ENCODE data around the gene PSME1.

Gene PSME1

GRCh38 chr14:24172261-24172860 lies 36.4 kb downstream of the PSME1 start:
- no peak for DNase-seq (ENCODE audit: low spot score)

- DNase-seq (ENCODE audit: low spot score) = no peak
These were observed 36.9 kb downstream of the PSME1 start for GRCh38 chr14:24172871-24173281.

- no peak for DNase-seq (ENCODE audit: low spot score)
These were observed 40.6 kb downstream of the PSME1 start for GRCh38 chr14:24176599-24176998.

- no peak for DNase-seq (ENCODE audit: low spot score)
These were observed 41.2 kb downstream of the PSME1 start for GRCh38 chr14:24177041-24177825.

- no peak for DNase-seq (ENCODE audit: low spot score)
These were observed 41.9 kb downstream of the PSME1 start for GRCh38 chr14:24177891-24178290.

GRCh38 chr14:24178399-24179178 lies 42.6 kb downstream of the PSME1 start:
- DNase-seq (ENCODE audit: low spot score) = no peak

- DNase-seq (ENCODE audit: low spot score) = no peak
These were observed 43.4 kb downstream of the PSME1 start for GRCh38 chr14:24179294-24179960.

GRCh38 chr14:24179961-24180796 lies 44.2 kb downstream of the PSME1 start:
- DNase-seq (ENCODE audit: low spot score) = no peak

GRCh38 chr14:24181371-24182077 lies 45.5 kb downstream of the PSME1 start:
- no peak for DNase-seq (ENCODE audit: low spot score)

GRCh38 chr14:24182110-24182882 lies 46.3 kb downstream of the PSME1 start:
- no peak for DNase-seq (ENCODE audit: low spot score)

GRCh38 chr14:24183014-24183481 lies 47.1 kb downstream of the PSME1 start:
- DNase-seq (ENCODE audit: low spot score) = no peak

GRCh38 chr14:24184104-24184970 lies 48.3 kb downstream of the PSME1 start:
- no peak for DNase-seq (ENCODE audit: low spot score)

GRCh38 chr14:24185026-24185425 lies 49.0 kb downstream of the PSME1 start:
- no peak for DNase-seq (ENCODE audit: low spot score)

GRCh38 chr14:24185741-24186140 lies 49.7 kb downstream of the PSME1 start:
- no peak for DNase-seq (ENCODE audit: low spot score)

GRCh38 chr14:24186831-24187538 lies 51.0 kb downstream of the PSME1 start:
- no peak for DNase-seq (ENCODE audit: low spot score)

- DNase-seq (ENCODE audit: low spot score) = no peak
These were observed 51.5 kb downstream of the PSME1 start for GRCh38 chr14:24187539-24187915.

All from SK-N-DZ (cell line).